Activated naive CD8-positive, alpha-beta T cell (primary cell): ENCODE results near the gene SMG5.

ENCODE experiments used
- H3K27ac Mint-ChIP-seq: one replicate; pipeline ENCODE4 v1.8.0; 2021; ENCODE audit warnings: mixed read lengths
- H3K27me3 Mint-ChIP-seq: one replicate; pipeline ENCODE4 v1.8.0; 2021; ENCODE audit warnings: mixed read lengths
- H3K36me3 Mint-ChIP-seq: one replicate; pipeline ENCODE4 v1.8.0; 2021; ENCODE audit warnings: mixed read lengths
- H3K4me1 Mint-ChIP-seq: one replicate; pipeline ENCODE4 v1.8.0; 2021; ENCODE audit warnings: low read depth, mixed read lengths
- H3K4me3 Mint-ChIP-seq: one replicate; pipeline ENCODE4 v1.8.0; 2021; ENCODE audit warnings: mild to moderate bottlenecking, mixed read lengths
- H3K9me3 Mint-ChIP-seq: one replicate; pipeline ENCODE4 v1.8.0; 2021; ENCODE audit warnings: low read depth, mixed read lengths

SMG5 gene

GRCh38 chr1:156260896-156261295 is 21.7 kb downstream of the SMG5 start:
- Mint-ChIP-seq H3K27ac (peak overlapping the region; percentile 10), H3K4me1 (peaks cover 18% of the 10 kb centered on the region), H3K36me3 (peaks cover 12% of the 10 kb centered on the region), H3K27me3 (no peaks in the 10 kb centered on the region), H3K4me3 (no peak overlapping the region), H3K9me3 (no peaks in the 10 kb centered on the region)

GRCh38 chr1:156259805-156260204 is 22.8 kb downstream of the SMG5 start:
- no peaks in the 10 kb centered on the region for H3K27me3 Mint-ChIP-seq
- peaks cover 12% of the 10 kb centered on the region for H3K36me3 Mint-ChIP-seq
- H3K9me3 Mint-ChIP-seq = no peaks in the 10 kb centered on the region
- no peak overlapping the region for H3K4me3 Mint-ChIP-seq
- H3K4me1 Mint-ChIP-seq = peaks cover 18% of the 10 kb centered on the region
- no peak overlapping the region for H3K27ac Mint-ChIP-seq

GRCh38 chr1:156258859-156259258 is 23.8 kb downstream of the SMG5 start:
- Mint-ChIP-seq H3K4me1 (peaks cover 18% of the 10 kb centered on the region), H3K27me3 (no peaks in the 10 kb centered on the region), H3K27ac (no peak overlapping the region), H3K9me3 (no peaks in the 10 kb centered on the region), H3K36me3 (peaks cover 9% of the 10 kb centered on the region), H3K4me3 (no peak overlapping the region)

- Mint-ChIP-seq H3K36me3 (peaks cover 3% of the 10 kb centered on the region), H3K4me1 (peaks cover 14% of the 10 kb centered on the region), H3K4me3 (no peak overlapping the region), H3K27ac (peak overlapping the region; percentile 38), H3K27me3 (no peaks in the 10 kb centered on the region), H3K9me3 (no peaks in the 10 kb centered on the region)
Observed at GRCh38 chr1:156257711-156258110, 24.9 kb downstream of the SMG5 start.

- Mint-ChIP-seq H3K27ac (peak overlapping the region; percentile 41), H3K36me3 (no peaks in the 10 kb centered on the region), H3K27me3 (no peaks in the 10 kb centered on the region), H3K4me1 (peaks cover 14% of the 10 kb centered on the region), H3K4me3 (no peak overlapping the region), H3K9me3 (no peaks in the 10 kb centered on the region)
Observed at GRCh38 chr1:156253634-156254033, 29.0 kb downstream of the SMG5 start.

GRCh38 chr1:156251527-156251926 is 31.1 kb downstream of the SMG5 start:
- peak overlapping the region; percentile 16 for H3K27ac Mint-ChIP-seq
- H3K4me3 Mint-ChIP-seq = no peak overlapping the region
- H3K9me3 Mint-ChIP-seq = no peaks in the 10 kb centered on the region
- H3K36me3 Mint-ChIP-seq = no peaks in the 10 kb centered on the region
- no peaks in the 10 kb centered on the region for H3K27me3 Mint-ChIP-seq
- peaks cover 6% of the 10 kb centered on the region for H3K4me1 Mint-ChIP-seq

- Mint-ChIP-seq H3K36me3 (no peaks in the 10 kb centered on the region), H3K27me3 (no peaks in the 10 kb centered on the region), H3K27ac (no peak overlapping the region), H3K4me1 (peaks cover 19% of the 10 kb centered on the region), H3K9me3 (no peaks in the 10 kb centered on the region), H3K4me3 (no peak overlapping the region)
Observed at GRCh38 chr1:156249593-156249992, 33.0 kb downstream of the SMG5 start.

GRCh38 chr1:156248323-156248683 is 34.3 kb downstream of the SMG5 start:
- Mint-ChIP-seq H3K36me3 (no peaks in the 10 kb centered on the region), H3K4me1 (peaks cover 23% of the 10 kb centered on the region), H3K27me3 (no peaks in the 10 kb centered on the region), H3K9me3 (no peaks in the 10 kb centered on the region), H3K4me3 (no peak overlapping the region), H3K27ac (no peak overlapping the region)

- Mint-ChIP-seq H3K4me1 (peaks cover 22% of the 10 kb centered on the region), H3K4me3 (peak within 1 kb of the TSS; percentile 5), H3K9me3 (no peaks in the 10 kb centered on the region), H3K36me3 (no peaks in the 10 kb centered on the region), H3K27me3 (no peaks in the 10 kb centered on the region), H3K27ac (peak within 1 kb of the TSS; percentile 54)
Observed at GRCh38 chr1:156247460-156248322, 34.9 kb downstream of the SMG5 start, which contains the start of gene PAQR6. TSS of gene PAQR6 (minus strand) at chr1:156248056. CDS start at chr1:156246731, 1,325 bp downstream.

- Mint-ChIP-seq H3K36me3 (no peaks in the 10 kb centered on the region), H3K4me1 (peaks cover 17% of the 10 kb centered on the region), H3K4me3 (no peak overlapping the region), H3K27me3 (no peaks in the 10 kb centered on the region), H3K27ac (no peak overlapping the region), H3K9me3 (no peaks in the 10 kb centered on the region)
Observed at GRCh38 chr1:156246781-156247459, 35.7 kb downstream of the SMG5 start.

GRCh38 chr1:156246241-156246780 is 36.3 kb downstream of the SMG5 start:
- Mint-ChIP-seq H3K4me3 (peak overlapping the region; percentile 28), H3K9me3 (no peaks in the 10 kb centered on the region), H3K27me3 (no peaks in the 10 kb centered on the region), H3K27ac (no peak overlapping the region), H3K36me3 (no peaks in the 10 kb centered on the region), H3K4me1 (peaks cover 17% of the 10 kb centered on the region)

GRCh38 chr1:156245451-156246232 is 37.0 kb downstream of the SMG5 start:
- no peaks in the 10 kb centered on the region for H3K9me3 Mint-ChIP-seq
- no peaks in the 10 kb centered on the region for H3K36me3 Mint-ChIP-seq
- H3K4me3 Mint-ChIP-seq = peak overlapping the region; percentile 81
- H3K4me1 Mint-ChIP-seq = peaks cover 17% of the 10 kb centered on the region
- H3K27me3 Mint-ChIP-seq = no peaks in the 10 kb centered on the region
- peak overlapping the region; percentile 76 for H3K27ac Mint-ChIP-seq

- Mint-ChIP-seq H3K36me3 (no peaks in the 10 kb centered on the region), H3K4me1 (peaks cover 17% of the 10 kb centered on the region), H3K27me3 (no peaks in the 10 kb centered on the region), H3K9me3 (no peaks in the 10 kb centered on the region), H3K4me3 (peak overlapping the region; percentile 81), H3K27ac (no peak overlapping the region)
Observed at GRCh38 chr1:156244712-156245111, 37.9 kb downstream of the SMG5 start.

GRCh38 chr1:156244126-156244525 is 38.5 kb downstream of the SMG5 start:
- H3K4me1 Mint-ChIP-seq = peaks cover 17% of the 10 kb centered on the region
- H3K27me3 Mint-ChIP-seq = no peaks in the 10 kb centered on the region
- no peak overlapping the region for H3K27ac Mint-ChIP-seq
- H3K4me3 Mint-ChIP-seq = no peak overlapping the region
- no peaks in the 10 kb centered on the region for H3K9me3 Mint-ChIP-seq
- H3K36me3 Mint-ChIP-seq = no peaks in the 10 kb centered on the region

- no peak overlapping the region for H3K27ac Mint-ChIP-seq
- H3K4me1 Mint-ChIP-seq = peaks cover 17% of the 10 kb centered on the region
- H3K9me3 Mint-ChIP-seq = no peaks in the 10 kb centered on the region
- no peak overlapping the region for H3K4me3 Mint-ChIP-seq
- H3K36me3 Mint-ChIP-seq = no peaks in the 10 kb centered on the region
- H3K27me3 Mint-ChIP-seq = no peaks in the 10 kb centered on the region
Observed at GRCh38 chr1:156242738-156243137, 39.9 kb downstream of the SMG5 start.
